GM18907 (cell line): ENCODE measurements around the gene SPATA19.
"Not testable (repeated sequence)": the region's sequence is repeated elsewhere in the genome, so short reads cannot be mapped to it uniquely, and the experiment has no call there.

Experiments
- ATAC-seq: cut with Tn5 transposase; IDR thresholded peaks from one replicate; pipeline ENCODE4 v1.9.1; 2021; ENCODE audit warnings: mild to moderate bottlenecking, moderate library complexity; ENCODE audit not compliant: unreplicated experiment

The SPATA19 gene

GRCh38 chr11:133845413-133845812, at the start of gene SPATA19:
Gene SPATA19 (minus strand): TSS chr11:133845513. CDS start chr11:133845446, 67 bp downstream.
- no peak for ATAC-seq

GRCh38 chr11:133895061-133895479, 49.8 kb upstream of the SPATA19 start:
- peak; percentile 61 for ATAC-seq

GRCh38 chr11:133893381-133893780, 48.1 kb upstream of the SPATA19 start:
- ATAC-seq, result no peak

- no peak for ATAC-seq
Observed at GRCh38 chr11:133892584-133893380, 47.5 kb upstream of the SPATA19 start.

GRCh38 chr11:133892126-133892525, 46.8 kb upstream of the SPATA19 start:
- ATAC-seq, result no peak

GRCh38 chr11:133889893-133890292, 44.6 kb upstream of the SPATA19 start:
- ATAC-seq, result no peak

- ATAC-seq, result no peak
Observed at GRCh38 chr11:133889188-133889587, 43.9 kb upstream of the SPATA19 start.

- ATAC-seq, result no peak
Observed at GRCh38 chr11:133887692-133888332, 42.5 kb upstream of the SPATA19 start.

- ATAC-seq, result no peak
Observed at GRCh38 chr11:133886029-133886428, 40.7 kb upstream of the SPATA19 start.

GRCh38 chr11:133872160-133872559, 26.8 kb upstream of the SPATA19 start:
- ATAC-seq, result no peak

- ATAC-seq, result no peak
Observed at GRCh38 chr11:133867456-133867855, 22.1 kb upstream of the SPATA19 start.

- no peak for ATAC-seq
Observed at GRCh38 chr11:133865466-133865865, 20.2 kb upstream of the SPATA19 start.

GRCh38 chr11:133864756-133865155, 19.4 kb upstream of the SPATA19 start:
- no peak for ATAC-seq

GRCh38 chr11:133860151-133860550, 14.8 kb upstream of the SPATA19 start:
- no peak for ATAC-seq

- ATAC-seq, result not testable (repeated sequence)
Observed at GRCh38 chr11:133854330-133854960, 9.1 kb upstream of the SPATA19 start.

GRCh38 chr11:133844217-133844616, 1.1 kb downstream of the SPATA19 start:
- no peak for ATAC-seq

GRCh38 chr11:133843454-133843987, 1.8 kb downstream of the SPATA19 start:
- no peak for ATAC-seq

GRCh38 chr11:133842730-133843129, 2.6 kb downstream of the SPATA19 start:
- ATAC-seq, result no peak

- no peak for ATAC-seq
Observed at GRCh38 chr11:133842053-133842452, 3.3 kb downstream of the SPATA19 start.

- no peak for ATAC-seq
Observed at GRCh38 chr11:133841279-133842043, 3.9 kb downstream of the SPATA19 start.

GRCh38 chr11:133840479-133840941, 4.8 kb downstream of the SPATA19 start:
- no peak for ATAC-seq
